Right kidney (tissue), 9 donors: ENCODE results near the gene PAK3.

Experiments used
- DNase-seq: peaks from one replicate; pipeline ENCODE4 v3.0.0-alpha.2; 2016
- long read RNA-seq, 8 donors: transcript quantifications; one replicate each; lab custom pipeline, GENCODE V29; 2026

Gene PAK3
- long read RNA-seq, donor 1: 0 reads
- long read RNA-seq, donor 2: 0 reads
- long read RNA-seq, donor 3: 0 reads
- long read RNA-seq, donor 4: 0 reads
- long read RNA-seq, donor 5: 0 reads
- long read RNA-seq, donor 6: 0 reads
- long read RNA-seq, donor 7: 0 reads
- long read RNA-seq, donor 8: 0 reads

GRCh38 chrX:111095974-111096895 is at the start of gene PAK3:
Gene PAK3, plus strand, starts transcription at chrX:111096191. Its CDS starts 26,913 bp downstream, at chrX:111123104.
- DNase-seq: peak; percentile 67

GRCh38 chrX:111047575-111047974 is 48.4 kb upstream of the PAK3 start:
- DNase-seq: no peak

GRCh38 chrX:111052478-111052877 is 43.5 kb upstream of the PAK3 start:
- no peak for DNase-seq

- DNase-seq: no peak
Observed at GRCh38 chrX:111071542-111072277, 24.3 kb upstream of the PAK3 start.

- no peak for DNase-seq
Observed at GRCh38 chrX:111083081-111083480, 12.9 kb upstream of the PAK3 start.

- no peak for DNase-seq
Observed at GRCh38 chrX:111086591-111087006, 9.4 kb upstream of the PAK3 start.

GRCh38 chrX:111088628-111089027 is 7.4 kb upstream of the PAK3 start:
- DNase-seq: no peak

GRCh38 chrX:111090458-111090857 is 5.5 kb upstream of the PAK3 start:
- DNase-seq: no peak

- DNase-seq: peak; percentile 22
Observed at GRCh38 chrX:111098874-111099273, 2.9 kb downstream of the PAK3 start.

GRCh38 chrX:111100191-111100590 is 4.2 kb downstream of the PAK3 start:
- DNase-seq: no peak

GRCh38 chrX:111101580-111101979 is 5.6 kb downstream of the PAK3 start:
- DNase-seq: no peak

- DNase-seq: no peak
Observed at GRCh38 chrX:111102636-111103035, 6.6 kb downstream of the PAK3 start.

GRCh38 chrX:111103246-111103645 is 7.3 kb downstream of the PAK3 start:
- DNase-seq: no peak

GRCh38 chrX:111110098-111110775 is 14.2 kb downstream of the PAK3 start:
- DNase-seq: no peak

- no peak for DNase-seq
Observed at GRCh38 chrX:111114806-111115205, 18.8 kb downstream of the PAK3 start.

GRCh38 chrX:111116666-111117065 is 20.7 kb downstream of the PAK3 start:
- DNase-seq: no peak

- no peak for DNase-seq
Observed at GRCh38 chrX:111119341-111119740, 23.4 kb downstream of the PAK3 start.

GRCh38 chrX:111123125-111123524 is 27.1 kb downstream of the PAK3 start:
- DNase-seq: no peak

- DNase-seq: no peak
Observed at GRCh38 chrX:111123606-111124179, 27.7 kb downstream of the PAK3 start.

GRCh38 chrX:111124418-111124817 is 28.4 kb downstream of the PAK3 start:
- no peak for DNase-seq

- DNase-seq: no peak
Observed at GRCh38 chrX:111127038-111127437, 31.0 kb downstream of the PAK3 start.

- DNase-seq: no peak
Observed at GRCh38 chrX:111129921-111130320, 33.9 kb downstream of the PAK3 start.
